Smooth muscle cell of the brain vasculature (primary cell): ENCODE measurements around the gene LMTK3.

ENCODE experiments used
- DNase-seq: peaks from one replicate; pipeline ENCODE4 v3.0.0-alpha.2; 2012; ENCODE audit warnings: low read depth, low spot score

The LMTK3 gene, protein sequence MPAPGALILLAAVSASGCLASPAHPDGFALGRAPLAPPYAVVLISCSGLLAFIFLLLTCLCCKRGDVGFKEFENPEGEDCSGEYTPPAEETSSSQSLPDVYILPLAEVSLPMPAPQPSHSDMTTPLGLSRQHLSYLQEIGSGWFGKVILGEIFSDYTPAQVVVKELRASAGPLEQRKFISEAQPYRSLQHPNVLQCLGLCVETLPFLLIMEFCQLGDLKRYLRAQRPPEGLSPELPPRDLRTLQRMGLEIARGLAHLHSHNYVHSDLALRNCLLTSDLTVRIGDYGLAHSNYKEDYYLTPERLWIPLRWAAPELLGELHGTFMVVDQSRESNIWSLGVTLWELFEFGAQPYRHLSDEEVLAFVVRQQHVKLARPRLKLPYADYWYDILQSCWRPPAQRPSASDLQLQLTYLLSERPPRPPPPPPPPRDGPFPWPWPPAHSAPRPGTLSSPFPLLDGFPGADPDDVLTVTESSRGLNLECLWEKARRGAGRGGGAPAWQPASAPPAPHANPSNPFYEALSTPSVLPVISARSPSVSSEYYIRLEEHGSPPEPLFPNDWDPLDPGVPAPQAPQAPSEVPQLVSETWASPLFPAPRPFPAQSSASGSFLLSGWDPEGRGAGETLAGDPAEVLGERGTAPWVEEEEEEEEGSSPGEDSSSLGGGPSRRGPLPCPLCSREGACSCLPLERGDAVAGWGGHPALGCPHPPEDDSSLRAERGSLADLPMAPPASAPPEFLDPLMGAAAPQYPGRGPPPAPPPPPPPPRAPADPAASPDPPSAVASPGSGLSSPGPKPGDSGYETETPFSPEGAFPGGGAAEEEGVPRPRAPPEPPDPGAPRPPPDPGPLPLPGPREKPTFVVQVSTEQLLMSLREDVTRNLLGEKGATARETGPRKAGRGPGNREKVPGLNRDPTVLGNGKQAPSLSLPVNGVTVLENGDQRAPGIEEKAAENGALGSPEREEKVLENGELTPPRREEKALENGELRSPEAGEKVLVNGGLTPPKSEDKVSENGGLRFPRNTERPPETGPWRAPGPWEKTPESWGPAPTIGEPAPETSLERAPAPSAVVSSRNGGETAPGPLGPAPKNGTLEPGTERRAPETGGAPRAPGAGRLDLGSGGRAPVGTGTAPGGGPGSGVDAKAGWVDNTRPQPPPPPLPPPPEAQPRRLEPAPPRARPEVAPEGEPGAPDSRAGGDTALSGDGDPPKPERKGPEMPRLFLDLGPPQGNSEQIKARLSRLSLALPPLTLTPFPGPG (N-terminal part only)

GRCh38 chr19:48511800-48512503, at the start of gene LMTK3:
TSS of gene LMTK3 (minus strand) at chr19:48511835. CDS start at chr19:48511576, 259 bp downstream.
- DNase-seq, result no peak

- no peak for DNase-seq
These were observed 49.8 kb upstream of the LMTK3 start for GRCh38 chr19:48561412-48561811.

DNA sequence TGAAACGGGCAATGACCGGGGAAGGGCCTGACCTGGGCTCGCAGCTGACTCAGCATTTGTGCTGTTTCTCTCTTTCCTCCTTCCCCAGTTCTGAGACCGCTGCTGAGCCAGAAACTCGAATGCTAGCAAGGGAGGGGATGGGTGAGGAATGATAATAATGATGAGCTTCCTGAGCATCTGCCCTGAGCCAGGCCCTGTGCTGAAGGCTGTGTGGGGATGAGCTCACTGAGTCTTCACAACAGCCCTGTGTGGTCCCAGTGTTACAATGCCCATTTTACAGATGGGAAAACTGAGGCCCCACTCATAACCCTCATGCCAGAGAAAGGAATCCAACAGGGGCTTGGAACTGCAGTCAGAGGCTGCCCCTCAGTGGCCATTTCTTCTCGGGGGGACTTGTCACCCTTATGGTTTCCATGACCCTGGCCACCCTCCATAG, 48.5 kb upstream of the LMTK3 start:
- no peak for DNase-seq

DNA sequence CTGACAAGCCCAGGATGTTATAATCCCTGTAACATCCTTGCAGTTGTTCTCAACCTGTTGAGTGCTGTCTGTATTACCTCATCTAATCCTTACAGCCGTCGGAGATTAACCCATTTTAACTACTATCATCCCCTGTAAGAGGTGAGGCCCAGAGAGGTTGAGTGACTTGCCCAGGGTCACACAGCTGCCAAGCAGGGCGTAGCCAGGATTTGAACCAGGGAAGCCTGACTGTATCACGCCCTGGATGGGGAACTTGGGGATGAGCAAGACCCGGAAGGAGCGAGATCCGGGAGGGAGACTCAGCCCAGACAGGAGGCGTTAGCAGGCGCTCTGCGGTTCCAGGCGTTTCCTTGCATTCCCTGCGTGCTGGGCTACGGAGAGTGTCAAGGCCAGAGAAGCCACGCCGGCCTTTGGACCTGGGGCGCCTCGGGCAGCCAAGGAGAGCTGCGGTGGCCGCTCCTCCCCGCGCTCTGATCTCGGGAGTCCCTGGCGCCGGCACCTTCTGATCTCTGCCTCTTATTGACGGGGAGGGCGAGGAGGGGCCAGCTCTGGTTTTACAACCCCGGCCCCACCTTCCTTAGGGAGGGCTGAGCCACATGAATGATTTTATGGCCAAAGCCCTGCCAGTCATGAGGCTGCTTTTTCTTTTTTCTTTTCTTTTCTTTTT, 46.5 kb upstream of the LMTK3 start:
- no peak for DNase-seq

DNA sequence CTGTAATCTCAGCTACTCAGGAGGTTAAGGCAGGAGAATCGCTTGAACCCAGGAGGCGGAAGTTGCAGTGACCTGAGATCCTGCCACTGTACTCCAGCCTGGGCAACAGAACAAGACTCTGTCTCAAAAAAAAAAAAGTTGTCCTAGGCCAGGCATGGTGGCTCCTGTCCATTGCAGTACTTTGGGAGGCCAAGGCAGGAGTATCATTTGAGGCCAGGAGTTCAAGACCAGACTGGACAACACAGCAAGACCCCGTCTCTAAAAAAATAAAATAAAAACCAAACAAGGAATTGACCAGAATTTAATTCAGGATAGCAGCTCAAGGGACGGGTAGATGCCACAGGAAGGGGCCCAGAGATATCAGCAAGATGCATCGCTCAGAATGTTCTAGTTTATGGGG, 45.2 kb upstream of the LMTK3 start:
- no peak for DNase-seq

GRCh38 chr19:48556163-48556562, 44.5 kb upstream of the LMTK3 start:
- no peak for DNase-seq

GRCh38 chr19:48554385-48555091, 42.9 kb upstream of the LMTK3 start:
- DNase-seq, result no peak

GRCh38 chr19:48553676-48554384, 42.2 kb upstream of the LMTK3 start:
- no peak for DNase-seq

- no peak for DNase-seq
These were observed 41.0 kb upstream of the LMTK3 start for GRCh38 chr19:48552406-48553322.

GRCh38 chr19:48551437-48552302, 40.0 kb upstream of the LMTK3 start, which contains the start of gene SULT2B1:
TSS of gene SULT2B1 (plus strand) at chr19:48552172. CDS start at chr19:48552253, 81 bp downstream.
- DNase-seq, result no peak

DNA sequence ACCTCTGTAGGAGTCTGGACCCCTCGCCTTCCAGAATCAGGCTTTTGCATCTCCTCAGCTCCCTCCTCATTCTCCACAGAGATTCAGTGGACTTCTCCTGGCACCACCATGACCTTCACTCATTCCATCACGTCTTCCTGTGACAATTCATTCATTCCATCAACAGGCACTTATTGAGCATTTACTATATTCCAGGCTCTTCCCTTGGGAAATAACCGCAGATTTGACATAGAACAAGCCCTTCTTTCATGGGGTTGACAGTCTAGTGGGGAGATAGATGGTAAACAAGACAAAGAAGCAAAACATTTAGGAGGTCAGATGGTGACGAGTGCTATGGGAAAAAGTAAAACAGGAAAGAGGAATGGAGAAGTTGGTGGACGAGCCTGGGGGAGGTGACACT, 37.7 kb upstream of the LMTK3 start:
- no peak for DNase-seq

DNA sequence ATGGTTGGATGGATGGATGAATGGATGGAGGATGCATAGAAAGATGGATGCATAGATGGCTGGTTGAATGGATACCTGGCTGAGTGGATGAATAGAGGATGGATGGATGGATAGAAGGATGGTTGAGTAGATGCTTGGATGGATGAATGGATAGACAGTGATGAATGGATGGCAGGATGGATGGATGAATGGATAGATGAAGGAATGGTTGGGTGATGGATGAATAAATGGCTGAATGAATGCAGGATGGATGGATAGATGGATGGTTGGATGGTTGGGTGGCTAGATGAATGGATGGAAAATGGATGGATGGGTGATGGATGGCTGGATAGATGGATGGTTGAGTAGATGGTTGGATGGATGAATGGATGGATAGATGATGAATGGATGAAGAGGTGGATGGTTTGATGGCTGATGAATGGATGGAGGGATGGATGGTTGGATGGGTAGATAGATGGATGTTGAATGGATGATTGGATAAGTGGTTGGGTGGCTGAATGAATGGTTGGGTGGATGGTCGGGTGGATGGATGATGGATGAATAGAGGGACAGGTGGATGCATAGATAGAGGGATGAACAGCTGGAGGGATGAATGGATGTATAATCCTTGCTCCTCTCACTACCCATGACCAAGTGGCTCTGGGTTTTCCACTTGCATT, 36.7 kb upstream of the LMTK3 start:
- no peak for DNase-seq

DNA sequence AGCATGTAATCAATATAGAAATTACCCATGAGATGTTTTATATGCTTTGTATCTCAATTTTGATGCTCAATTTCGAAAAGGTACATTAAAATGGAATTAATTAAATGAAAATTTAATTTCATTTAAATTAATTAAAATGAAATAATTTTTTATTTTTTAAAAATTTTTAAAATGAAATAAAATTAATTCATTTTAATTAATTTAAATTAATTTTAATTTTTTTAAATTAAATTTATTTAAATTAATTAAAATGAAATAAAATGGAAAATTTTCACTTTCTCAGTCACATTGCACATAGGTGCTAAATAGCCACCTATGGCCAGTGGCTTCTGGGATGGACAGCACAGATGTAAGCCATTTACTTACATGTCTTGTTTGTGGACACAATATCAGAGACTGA, 36.1 kb upstream of the LMTK3 start:
- DNase-seq, result no peak

GRCh38 chr19:48544856-48545750, 33.5 kb upstream of the LMTK3 start:
- DNase-seq, result no peak

DNA sequence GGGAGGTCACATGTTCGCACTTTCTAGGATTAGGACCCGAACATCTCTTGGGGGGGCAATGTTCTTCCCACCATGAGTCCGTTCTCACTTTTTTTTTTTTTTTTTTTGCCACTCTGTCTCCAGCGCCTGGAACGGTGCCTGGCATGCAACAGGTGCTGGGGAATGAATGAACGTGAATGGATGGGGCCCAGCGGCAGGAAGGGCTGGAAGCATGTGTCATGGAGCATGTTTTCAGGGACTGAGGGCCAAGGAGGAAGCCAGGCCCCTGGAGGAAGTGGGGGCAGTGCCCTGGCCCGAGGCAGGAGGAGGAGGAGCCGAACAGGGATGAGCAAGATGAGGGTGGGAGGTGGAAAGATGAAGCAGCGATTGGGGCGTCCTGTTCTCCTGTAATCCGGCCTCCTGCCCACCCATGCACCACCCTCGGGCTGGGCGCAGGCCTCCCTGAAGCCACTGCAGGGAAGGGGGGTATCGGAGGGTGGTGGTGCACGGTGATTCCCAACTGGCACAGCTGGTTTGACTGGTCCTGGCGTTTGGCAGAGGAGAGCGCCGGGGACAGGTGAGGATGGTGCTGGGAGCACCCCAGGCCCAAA, 31.6 kb upstream of the LMTK3 start:
- DNase-seq, result no peak
